Measurements from ENCODE around the gene INO80.
A peak's percentile ranks its signal among the peaks of the same experiment; 100 is the strongest.

INO80 gene

GRCh38 chr15:40941528-40942336, 174.3 kb downstream of the INO80 start:
- DNase-seq, result peak; percentile 85

GRCh38 chr15:40941068-40941527, 175.0 kb downstream of the INO80 start:
- DNase-seq, result no peak

- DNase-seq, result no peak
These were observed 175.7 kb downstream of the INO80 start for GRCh38 chr15:40940296-40940801.

- DNase-seq, result no peak
These were observed 177.6 kb downstream of the INO80 start for GRCh38 chr15:40938536-40938870.

GRCh38 chr15:40937762-40938535, 178.1 kb downstream of the INO80 start:
- DNase-seq, result peak; percentile 47

GRCh38 chr15:40936709-40937666, 179.1 kb downstream of the INO80 start:
- peak; percentile 54 for DNase-seq

GRCh38 chr15:40936234-40936708, 179.8 kb downstream of the INO80 start:
- DNase-seq, result no peak

GRCh38 chr15:40934457-40934856, 181.6 kb downstream of the INO80 start:
- DNase-seq, result no peak

- DNase-seq, result no peak
These were observed 182.6 kb downstream of the INO80 start for GRCh38 chr15:40933517-40933902.

- DNase-seq, result no peak
These were observed 183.2 kb downstream of the INO80 start for GRCh38 chr15:40932649-40933516.

- DNase-seq, result no peak
These were observed 183.9 kb downstream of the INO80 start for GRCh38 chr15:40932156-40932555.

GRCh38 chr15:40931300-40932142, 184.6 kb downstream of the INO80 start:
- no peak for DNase-seq

GRCh38 chr15:40930430-40931299, 185.4 kb downstream of the INO80 start:
- peak; percentile 37 for DNase-seq

GRCh38 chr15:40929660-40930429, 186.2 kb downstream of the INO80 start:
- peak; percentile 67 for DNase-seq

Data from HCEC 1CT (cell line).